Neutrophil (primary cell): ENCODE data around the gene SP8.
A peak's percentile ranks its signal among the peaks of the same experiment; 100 is the strongest.

Experiments used
- H3K27ac ChIP-seq: fragments of 200-600 bp; sonication (generic); 2 replicates; pipeline ENCODE4 v1.5.1; 2016; ENCODE audit warnings: mild to moderate bottlenecking, moderate library complexity
- H3K27me3 ChIP-seq: fragments of 200-600 bp; sonication (generic); 2 replicates; pipeline ENCODE4 v1.6.0; 2016; ENCODE audit warnings: mild to moderate bottlenecking
- H3K36me3 ChIP-seq: fragments of 200-600 bp; sonication (generic); 2 replicates; pipeline ENCODE4 v1.5.1; 2017
- H3K4me1 ChIP-seq, 2 experiments: fragments of 200-600 bp in 1 of 2; sonication (generic) in 1 of 2; 1 replicate in 1 of 2; 2 replicates in 1 of 2; pipeline versions ENCODE4 v1.5.1 to v1.6.1; 2013 to 2016; ENCODE audit warnings: low read depth in 1 of 2, low read length in 1 of 2, mild to moderate bottlenecking in 1 of 2, moderate library complexity in 1 of 2; ENCODE audit not compliant: control insufficient read depth in 1 of 2, insufficient read depth in 1 of 2
- H3K4me3 ChIP-seq, 2 experiments: fragments of 200-600 bp in 1 of 2; sonication (generic) in 1 of 2; 1 replicate in 1 of 2; 2 replicates in 1 of 2; pipeline ENCODE4 v1.5.1; 2013 to 2016; ENCODE audit warnings: low read depth in 1 of 2, low read length in 1 of 2, mild to moderate bottlenecking in 1 of 2, moderate library complexity in 1 of 2
- H3K9me3 ChIP-seq: fragments of 200-600 bp; sonication (generic); 2 replicates; pipeline ENCODE4 v1.5.1; 2016
- TF ChIP-seq, protein P1 (sequence below): fragments of 200-600 bp; sonication (generic); IDR thresholded peaks from 2 replicates; pipeline ENCODE4 v1.5.1; 2016; ENCODE audit warnings: antibody characterized with exemption

The SP8 gene

DNA sequence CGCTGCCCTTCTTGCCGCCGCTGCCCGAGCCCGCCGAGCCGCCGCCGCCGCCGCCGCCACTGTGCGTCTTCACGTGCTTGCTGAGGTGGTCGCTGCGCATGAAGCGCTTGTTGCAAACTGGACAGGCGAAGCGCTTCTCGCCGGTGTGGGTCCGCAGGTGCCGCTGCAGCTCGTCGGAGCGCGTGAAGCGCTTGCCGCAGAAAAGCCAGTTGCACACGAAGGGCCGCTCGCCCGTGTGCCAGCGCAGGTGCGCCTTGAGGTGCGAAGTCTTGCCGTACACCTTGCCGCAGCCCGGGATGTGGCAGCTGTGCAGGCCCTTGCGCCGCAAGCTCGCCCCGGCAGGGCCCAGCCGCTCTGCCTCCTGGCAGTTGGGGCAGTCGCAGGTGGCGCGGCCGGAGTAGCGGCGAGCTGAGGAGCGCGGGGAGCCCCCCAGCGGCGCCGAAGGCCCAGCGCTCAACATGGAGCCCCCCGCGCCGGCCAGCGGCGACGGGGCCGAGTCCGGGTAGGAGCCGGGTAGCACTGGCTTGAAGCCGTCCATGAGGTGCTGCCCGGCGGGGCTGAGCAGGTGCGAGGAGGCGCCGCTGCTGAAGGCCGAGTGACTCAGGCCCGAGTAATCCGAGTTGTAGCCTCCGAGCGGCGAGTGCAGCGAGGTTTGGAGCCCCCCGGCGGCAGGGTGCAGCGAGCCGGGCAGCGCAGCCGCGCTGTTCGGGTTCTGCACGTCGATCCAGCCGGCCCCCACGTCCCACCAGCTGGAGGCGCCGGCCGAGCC, 2.1 kb downstream of the SP8 start:
- Histone ChIP-seq H3K4me3 (no peak overlapping the region), H3K9me3 (no peaks in the 10 kb centered on the region), H3K4me1 (peaks cover 21 to 37% of the 10 kb centered on the region in 2 experiments), H3K36me3 (no peaks in the 10 kb centered on the region), H3K27me3 (peaks cover 100% of the 10 kb centered on the region), H3K27ac (no peak overlapping the region)
- TF ChIP-seq, protein P1, sequence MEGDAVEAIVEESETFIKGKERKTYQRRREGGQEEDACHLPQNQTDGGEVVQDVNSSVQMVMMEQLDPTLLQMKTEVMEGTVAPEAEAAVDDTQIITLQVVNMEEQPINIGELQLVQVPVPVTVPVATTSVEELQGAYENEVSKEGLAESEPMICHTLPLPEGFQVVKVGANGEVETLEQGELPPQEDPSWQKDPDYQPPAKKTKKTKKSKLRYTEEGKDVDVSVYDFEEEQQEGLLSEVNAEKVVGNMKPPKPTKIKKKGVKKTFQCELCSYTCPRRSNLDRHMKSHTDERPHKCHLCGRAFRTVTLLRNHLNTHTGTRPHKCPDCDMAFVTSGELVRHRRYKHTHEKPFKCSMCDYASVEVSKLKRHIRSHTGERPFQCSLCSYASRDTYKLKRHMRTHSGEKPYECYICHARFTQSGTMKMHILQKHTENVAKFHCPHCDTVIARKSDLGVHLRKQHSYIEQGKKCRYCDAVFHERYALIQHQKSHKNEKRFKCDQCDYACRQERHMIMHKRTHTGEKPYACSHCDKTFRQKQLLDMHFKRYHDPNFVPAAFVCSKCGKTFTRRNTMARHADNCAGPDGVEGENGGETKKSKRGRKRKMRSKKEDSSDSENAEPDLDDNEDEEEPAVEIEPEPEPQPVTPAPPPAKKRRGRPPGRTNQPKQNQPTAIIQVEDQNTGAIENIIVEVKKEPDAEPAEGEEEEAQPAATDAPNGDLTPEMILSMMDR: no peak

DNA sequence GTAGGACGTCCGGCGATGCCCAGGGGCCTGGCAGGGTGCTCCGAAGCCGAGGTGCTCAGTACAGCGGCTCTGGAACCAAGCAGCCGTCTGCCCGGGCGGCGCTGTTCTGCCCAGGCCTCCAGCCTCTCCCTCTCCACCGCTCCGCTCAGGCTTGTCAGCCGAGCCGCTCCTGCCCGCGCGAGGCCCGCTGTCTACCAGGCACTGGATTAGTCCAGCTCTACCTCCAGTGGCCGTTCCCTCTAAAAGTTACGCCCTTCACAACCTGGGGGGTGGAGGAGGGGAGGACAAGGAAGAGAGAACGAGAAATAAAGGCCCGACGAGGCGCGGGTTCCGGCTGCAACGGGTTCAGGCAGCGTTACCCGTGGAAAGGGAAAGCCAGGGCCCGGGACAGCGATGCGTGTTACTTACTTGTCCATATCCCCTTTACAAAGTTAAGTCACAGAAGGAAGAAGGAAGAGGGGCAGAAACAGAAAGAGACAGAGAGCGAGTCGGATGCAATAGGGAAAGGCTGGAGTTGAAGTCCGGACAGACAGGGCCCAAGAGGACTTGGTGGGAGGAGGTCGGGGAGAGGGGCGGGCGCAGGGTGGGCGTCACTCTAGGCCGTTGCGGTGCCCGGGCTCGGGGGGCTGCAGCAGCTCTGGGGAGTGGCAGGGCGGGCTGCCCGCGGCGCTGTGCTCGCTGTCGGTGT, 2.8 kb downstream of the SP8 start:
- peaks cover 21 to 37% of the 10 kb centered on the region in 2 experiments for H3K4me1 ChIP-seq
- H3K4me3 ChIP-seq: peak overlapping the region in 1 of 2 experiments; percentile 4
- no peak overlapping the region for H3K27ac ChIP-seq
- no peaks in the 10 kb centered on the region for H3K36me3 ChIP-seq
- H3K27me3 ChIP-seq: peaks cover 100% of the 10 kb centered on the region
- no peaks in the 10 kb centered on the region for H3K9me3 ChIP-seq
- TF ChIP-seq, protein P1: no peak

DNA sequence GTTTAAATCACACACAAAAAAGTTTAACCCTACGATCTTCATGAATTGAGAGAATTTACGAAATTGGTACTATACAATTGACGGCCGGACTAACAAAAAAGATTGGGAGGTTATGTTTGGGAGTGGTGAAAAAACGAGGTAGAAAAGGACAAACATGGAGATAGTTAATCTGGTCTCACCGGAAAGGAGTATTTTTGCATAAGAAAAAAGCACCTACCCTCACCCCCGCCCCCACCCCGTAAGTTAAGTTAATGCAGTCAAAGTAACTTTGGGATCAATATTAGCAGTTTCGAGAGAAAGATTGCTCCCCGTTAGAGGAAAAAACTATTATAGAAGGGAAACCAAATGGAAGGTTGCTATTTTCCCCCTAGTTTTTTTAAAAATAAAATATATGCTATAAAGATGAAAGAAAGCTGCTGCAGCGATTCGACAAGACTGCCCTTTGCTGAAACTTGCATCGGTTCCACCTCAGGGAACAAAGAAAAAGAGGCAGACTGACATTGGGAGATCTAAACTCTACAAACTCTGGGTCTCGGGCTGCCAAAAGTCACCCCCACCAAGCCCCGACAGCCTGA, 3.5 kb downstream of the SP8 start:
- Histone ChIP-seq H3K9me3 (no peaks in the 10 kb centered on the region), H3K27me3 (peaks cover 100% of the 10 kb centered on the region), H3K4me1 (peaks cover 21 to 38% of the 10 kb centered on the region in 2 experiments), H3K27ac (no peak overlapping the region), H3K4me3 (no peak overlapping the region), H3K36me3 (no peaks in the 10 kb centered on the region)
- TF ChIP-seq, protein P1: no peak

DNA sequence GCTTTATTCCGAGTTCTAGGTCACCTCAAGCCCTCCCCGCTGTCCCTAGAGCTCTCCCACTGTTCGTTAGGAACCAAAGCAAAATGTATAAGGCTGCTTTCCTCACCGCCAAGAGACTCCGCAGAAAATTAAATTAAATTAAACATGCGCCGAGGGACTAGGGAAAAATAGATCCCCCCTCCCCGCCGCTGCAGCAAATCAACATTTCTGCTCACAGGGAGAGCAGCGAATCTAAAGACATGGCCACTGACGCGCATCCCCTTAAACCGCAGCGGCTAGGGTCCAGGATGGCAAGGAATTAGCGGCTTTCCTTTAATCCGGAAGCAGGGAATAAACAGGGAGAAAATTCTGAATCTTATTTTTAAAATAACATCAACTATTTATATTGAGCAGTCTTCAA, 7.6 kb downstream of the SP8 start:
- Histone ChIP-seq H3K27ac (no peak overlapping the region), H3K27me3 (peaks cover 100% of the 10 kb centered on the region), H3K9me3 (no peaks in the 10 kb centered on the region), H3K36me3 (no peaks in the 10 kb centered on the region), H3K4me3 (no peak overlapping the region), H3K4me1 (peaks cover 0 to 13% of the 10 kb centered on the region in 2 experiments)
- TF ChIP-seq, protein P1: no peak

DNA sequence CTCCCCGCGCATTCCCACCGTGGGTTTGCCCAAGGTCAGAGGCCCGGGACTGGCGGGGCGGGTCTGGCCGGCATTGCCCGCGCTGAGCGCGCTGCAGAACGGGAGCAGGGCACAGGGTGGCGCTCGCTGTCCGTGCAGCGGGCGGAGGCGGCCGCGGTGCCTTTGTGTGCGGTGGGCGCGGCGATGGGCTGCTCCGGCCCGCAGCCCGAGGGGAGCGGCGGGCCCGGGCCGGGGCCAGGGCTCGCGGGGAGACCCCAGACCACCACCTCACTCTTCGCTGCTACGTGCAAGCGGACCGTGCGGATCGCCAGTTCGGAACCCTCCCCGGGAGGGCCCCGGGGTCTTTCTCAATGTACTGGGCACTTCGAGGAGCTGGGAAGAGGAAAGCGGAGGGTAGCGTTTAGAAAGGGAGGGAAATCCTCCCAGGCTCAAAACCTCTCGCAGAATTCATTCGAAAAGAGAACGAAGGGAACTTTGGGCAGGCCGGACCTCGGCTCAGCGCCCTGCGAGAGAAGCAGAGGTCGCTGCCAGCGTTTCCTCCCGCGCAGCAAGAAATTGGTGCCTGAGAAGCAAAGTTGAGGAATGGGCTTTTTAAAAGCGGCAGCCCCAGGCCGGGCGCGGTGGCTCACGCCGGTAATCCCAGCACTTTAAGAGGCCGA, 8.5 kb downstream of the SP8 start:
- Histone ChIP-seq H3K4me1 (peaks cover 0 to 8% of the 10 kb centered on the region in 2 experiments), H3K4me3 (no peak overlapping the region), H3K27me3 (peaks cover 100% of the 10 kb centered on the region), H3K27ac (no peak overlapping the region), H3K9me3 (no peaks in the 10 kb centered on the region), H3K36me3 (no peaks in the 10 kb centered on the region)
- TF ChIP-seq, protein P1: no peak
